Activated T-cell treated with anti-CD3 and anti-CD28 coated beads for 48 hours (primary cell): ENCODE measurements around the gene ZRANB1.

Experiments
- DNase-seq: peaks from one replicate; pipeline ENCODE4 v3.0.0-alpha.2; 2020; ENCODE audit warnings: low read depth

Gene ZRANB1

DNA sequence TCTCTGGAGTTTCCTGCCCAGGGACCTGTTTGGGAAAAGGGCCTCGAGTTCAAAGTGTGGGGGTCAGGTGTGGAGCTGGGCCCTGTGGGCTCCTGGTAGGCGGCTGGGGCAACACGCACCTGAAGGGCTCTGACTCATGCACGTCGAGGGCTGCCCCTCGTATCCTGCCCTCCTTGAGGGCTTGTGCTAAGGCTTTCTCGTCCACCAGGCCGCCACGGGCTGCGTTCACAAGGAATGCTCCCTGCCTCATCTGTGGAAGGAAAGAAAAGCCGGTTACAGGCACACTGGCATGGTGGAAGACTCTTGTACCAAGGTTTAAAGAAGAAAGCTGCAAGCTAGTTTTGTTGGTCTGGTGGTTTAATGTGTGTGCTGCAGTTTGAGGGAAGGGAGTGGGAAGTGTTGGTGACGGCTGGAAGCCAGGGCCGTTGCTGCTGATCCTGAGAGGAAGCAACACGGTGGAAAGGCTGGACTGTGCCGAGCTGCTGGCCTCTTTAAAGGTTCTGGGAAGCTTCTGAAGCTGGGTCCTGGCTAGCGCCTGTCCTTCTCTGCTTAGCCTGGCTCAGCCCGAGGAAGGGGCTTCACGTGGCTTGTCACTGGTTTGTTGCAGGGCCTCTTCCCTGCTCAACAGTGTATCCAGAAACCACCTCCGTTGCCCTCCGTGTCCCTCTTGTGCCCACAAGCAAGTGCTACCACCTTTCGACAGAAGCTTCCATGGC lies 52.0 kb downstream of the ZRANB1 start:
- DNase-seq: no peak

DNA sequence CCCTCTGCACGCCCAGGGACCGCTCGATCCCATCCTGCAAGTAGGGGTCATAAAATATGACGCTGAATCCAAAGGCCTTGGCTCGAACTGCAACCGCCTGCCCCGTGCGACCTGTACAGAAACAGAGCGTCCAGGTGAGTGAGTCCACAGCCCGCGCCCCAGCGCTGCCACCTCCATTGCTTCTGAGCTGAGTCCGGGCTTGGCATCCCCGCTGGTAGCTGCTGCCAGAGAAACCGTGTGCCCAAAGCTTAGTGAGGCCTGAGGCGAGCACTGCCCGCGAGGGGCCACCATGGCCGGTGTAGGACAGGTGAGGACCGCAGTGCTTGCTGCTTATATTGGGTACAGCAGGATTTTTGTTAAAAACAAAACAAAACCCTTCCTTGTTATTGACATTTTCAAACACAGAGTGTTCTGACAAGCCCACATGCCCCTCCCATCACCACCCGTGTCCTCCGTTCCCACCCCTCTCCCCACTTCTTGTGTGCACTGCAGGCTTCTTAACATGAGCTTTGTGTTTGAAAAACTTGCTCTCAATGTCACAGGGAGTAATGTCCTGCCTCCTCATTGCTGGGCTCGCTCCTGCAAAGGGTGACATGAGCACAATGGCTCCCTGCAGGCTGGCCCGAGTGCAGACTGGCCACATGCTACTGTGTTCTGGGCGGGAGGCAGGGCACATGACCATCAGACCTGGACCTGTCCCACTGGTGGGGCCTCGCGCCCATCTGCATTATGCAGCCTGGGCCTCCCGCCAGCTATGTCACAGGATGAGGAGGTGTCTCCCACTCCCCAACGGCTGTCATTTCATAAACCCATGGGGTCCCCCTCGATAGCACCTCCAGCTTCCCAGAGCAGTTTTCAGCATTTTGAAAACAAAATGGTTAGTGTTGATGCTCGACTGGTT lies 52.9 kb downstream of the ZRANB1 start:
- no peak for DNase-seq

DNA sequence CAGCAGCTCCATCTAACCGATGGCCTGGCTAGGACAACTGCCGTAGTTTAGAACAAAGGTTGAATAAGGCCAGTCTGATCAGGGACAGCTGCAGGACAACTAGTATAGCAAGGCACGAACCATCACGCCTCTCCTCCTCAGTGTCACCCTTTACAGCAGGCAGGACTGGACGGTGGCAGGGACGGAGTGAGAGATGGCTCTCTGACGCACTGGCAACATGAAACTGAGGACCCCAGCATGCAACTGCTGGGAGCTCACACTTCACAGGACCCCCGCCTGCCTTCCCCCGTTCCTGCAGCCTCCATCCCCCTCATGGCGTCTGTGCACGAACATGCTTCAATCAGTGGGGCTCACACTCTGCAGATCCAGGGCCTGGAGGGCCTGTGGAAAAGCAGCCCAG lies 53.7 kb downstream of the ZRANB1 start:
- no peak for DNase-seq

DNA sequence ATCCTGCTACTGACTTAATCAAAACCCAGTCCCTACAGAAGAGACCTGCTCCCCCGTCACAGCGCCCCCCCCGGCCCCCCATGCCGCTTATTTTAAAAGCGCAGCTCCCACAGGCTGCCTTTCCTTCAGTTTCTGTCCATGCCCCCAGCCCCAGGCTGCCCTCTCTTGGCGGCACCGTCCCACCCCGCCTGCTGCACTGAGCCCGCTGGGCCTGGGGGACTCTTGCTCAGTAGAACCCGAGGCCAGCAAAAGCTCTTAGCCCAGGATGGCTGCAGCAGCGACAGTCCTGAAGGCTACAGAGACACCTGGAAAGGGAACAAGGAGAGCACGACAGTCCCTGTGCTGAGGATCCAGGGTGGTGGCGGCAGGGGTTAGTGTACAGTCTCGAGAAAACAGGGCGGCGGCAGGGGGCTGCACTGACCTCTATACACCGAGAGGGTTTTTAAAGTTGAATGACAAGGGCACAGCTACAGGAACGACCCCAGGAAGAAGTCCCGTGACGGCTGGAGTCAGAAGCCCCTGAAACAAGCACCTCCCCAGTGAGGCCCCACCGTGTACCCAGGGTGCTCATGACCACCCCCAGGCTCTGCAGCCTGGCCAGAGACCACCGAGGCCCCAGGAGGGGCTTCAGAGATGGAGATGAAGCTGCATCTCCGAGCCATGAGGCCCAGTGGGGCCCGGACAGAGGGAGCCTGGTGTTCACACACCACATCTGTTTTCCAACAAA lies 54.4 kb downstream of the ZRANB1 start:
- no peak for DNase-seq

DNA sequence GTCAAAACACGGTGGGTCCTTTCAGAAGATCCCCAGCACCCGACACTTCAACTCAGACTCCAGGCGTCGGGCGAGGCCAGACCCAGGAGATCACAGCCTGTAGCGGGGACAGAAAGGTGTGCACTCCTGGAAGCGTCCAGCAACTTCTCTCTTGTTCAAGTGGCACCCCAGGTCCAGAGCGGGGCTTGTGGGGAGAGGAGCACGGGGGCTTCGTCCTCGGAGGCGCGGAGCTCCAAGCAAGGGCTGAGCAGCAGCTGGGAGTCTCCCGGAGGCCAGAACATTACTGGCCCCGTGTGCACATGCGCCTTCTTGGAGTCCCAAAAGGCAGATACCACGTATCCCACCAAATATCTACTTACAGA lies 54.9 kb downstream of the ZRANB1 start:
- DNase-seq: no peak

DNA sequence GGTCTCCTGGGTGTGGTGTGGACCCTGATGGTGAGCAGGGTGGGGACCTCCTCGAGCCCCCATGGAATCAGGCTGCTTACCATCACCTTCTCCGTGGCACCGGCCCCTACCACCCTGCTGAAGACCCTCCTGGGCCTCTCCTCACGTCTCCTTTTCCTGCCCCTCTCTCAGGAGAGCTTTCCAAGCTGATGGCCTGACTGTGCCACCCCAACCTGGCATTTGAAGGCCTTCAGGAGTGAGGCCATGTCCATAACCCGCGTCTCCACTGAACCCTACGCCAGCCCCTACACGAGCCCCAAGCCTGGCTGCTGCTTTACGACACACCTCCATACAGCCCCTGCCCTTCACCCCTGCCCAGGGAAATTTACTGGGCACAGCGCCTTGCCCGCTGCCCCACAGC lies 55.4 kb downstream of the ZRANB1 start:
- no peak for DNase-seq

DNA sequence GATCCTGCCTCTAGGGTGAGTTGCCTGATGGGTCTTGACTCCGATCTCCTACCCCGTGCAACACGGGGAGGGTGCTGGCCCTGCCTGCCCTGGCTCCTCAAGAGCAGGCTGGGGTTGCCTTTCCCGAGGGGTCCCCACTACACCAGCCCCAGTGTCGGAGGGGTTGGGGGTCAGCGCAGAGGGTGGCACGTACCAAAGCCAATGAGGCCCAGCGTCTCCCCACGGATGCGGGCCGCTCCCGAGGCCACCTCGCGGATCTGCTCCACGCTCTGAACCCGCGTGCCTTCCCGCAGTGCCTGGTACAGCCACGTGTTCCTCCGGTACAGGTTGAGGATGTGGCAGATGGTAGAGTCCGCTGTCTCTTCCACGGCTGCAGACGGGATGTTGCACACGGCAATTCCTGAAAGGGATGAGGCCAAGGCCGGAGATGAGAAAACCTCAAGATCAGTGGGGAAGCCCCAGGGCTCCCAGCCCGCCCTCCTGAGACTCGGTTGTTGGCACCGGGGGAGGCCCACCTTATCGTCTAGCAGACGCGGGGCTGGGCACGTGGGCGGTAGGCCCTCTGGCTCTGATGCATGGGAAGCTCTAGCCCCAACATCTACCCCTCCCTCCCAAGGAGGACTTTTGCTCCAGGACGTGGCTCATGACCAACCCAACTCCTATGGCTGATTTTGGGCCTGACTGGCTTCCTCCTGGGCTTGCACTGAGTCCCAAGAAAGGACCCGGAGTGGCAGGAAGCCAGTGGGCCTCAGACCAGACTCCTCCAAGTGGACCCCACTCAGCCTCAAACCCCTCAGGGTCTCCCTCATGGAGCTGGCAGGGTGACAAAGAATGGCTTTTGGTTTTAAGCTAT lies 56.1 kb downstream of the ZRANB1 start:
- DNase-seq: no peak

DNA sequence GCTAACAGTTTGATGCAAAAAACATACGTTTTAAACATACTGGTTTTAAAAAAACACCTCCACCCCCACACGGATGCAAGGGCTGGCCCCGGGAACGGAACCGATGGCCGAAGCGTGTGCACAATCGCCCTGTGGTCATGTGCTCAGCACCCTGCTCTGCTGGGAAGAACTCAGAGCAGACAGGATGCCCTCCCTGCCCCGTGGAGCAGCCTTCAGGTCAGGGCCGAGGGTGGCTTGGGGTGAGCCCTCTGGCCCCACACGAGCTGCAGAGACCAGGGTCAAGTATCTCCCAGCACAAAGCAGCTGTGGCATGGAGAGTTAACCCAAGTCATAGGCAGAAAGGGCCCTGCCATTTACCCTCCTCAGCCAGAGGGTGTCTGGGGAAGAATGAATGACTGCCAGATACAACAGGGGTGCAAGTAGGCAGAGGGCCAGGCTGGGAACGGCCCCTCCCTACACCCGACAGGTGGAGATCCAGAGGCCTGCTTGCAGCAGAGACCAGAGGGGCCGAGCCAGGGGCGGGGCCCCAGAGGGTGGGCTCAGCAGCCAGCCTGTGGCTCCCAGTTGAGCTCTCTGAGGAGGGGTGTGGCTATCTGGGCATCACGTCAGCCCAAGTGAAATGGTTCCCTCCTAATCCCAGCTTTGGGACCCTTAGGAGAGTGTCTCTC lies 56.8 kb downstream of the ZRANB1 start:
- DNase-seq: no peak

DNA sequence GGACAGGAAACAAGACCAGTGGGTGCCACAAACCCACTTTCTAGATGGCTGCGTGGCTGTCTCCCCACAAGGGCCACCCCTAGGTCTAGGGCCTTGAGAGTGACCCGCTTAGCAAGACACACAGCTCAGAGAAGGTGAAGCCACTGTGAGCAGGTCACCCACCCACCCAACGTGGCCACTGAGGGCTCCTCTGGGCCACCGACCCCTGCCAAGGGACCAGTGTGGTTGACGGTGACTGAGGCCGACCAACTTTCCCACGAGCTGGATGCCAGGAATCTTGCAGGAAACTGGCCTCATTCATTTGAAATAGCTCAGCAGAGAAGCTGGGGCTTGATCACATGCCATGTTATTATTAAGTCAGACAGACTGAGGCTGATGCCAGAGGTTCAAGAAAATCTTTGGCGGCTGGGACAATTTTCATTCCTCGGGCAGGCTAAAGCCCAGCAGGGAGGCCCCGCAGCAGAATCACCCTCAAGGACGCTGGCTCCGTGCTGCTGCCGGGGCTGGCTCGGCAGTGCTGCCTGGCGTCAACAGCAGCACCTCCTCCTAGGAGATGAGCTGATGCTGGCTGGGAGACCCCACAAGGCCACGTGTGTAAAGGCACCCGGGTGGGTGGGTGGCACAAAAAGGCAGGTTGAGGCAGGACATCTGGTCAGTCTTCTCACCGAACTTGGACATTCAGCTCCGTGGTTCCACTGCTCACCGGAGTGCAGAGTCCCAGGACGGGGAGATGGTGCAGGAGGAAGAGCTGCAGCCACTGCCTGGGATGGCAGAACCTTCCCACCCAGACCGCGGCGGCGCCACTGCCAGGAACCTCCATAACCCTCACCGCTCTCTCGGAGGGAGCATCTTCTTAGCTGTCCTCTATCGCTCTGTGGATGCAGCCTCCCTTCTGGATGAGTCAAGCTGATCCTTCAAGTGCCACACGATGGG lies 57.8 kb downstream of the ZRANB1 start:
- DNase-seq: no peak

DNA sequence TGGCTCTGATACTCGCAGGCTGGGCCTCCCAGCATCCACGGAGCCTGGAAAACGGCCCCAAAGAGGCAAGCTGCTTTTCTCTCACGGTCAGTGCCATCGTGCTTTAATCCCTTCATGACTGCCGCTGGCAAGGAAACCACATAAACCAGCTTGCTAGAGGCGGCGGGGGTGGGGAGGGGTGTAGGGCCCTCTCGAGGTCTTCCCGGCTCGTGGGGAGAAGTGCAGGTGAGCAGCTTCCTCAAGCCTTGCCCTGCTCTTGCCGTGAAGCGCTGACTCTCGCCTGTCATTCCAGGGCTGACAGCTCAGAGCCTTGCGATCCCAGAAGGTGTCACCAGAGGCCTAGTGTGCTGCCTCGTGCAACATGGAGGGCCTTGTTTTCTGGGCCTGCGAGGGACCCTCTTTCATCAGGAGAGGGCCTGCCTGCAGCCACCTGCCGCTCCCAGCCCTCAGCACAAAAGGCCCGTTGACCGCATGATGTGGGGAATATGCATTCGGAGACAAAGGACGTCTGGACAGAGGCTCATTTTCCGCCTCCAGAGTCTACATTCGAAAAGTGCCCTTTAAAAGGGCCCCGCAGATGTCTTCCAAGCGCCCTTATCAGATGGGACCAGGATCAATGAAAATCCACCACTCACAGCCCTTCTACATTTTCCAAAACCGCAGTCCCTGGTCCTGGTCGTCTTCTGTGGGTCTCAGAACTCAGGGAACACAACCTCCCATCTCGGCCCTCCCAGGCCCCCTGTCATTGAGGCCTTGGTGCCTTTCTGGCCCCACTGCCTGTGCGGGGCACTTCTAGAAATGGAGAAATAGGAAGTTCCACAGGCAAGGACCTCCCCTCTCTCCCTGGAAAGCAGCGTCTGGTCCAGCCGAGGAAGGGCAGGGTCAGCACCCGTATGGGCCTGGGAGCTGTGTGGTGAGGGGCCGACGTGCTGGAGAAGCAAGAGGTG lies 58.7 kb downstream of the ZRANB1 start:
- DNase-seq: no peak

DNA sequence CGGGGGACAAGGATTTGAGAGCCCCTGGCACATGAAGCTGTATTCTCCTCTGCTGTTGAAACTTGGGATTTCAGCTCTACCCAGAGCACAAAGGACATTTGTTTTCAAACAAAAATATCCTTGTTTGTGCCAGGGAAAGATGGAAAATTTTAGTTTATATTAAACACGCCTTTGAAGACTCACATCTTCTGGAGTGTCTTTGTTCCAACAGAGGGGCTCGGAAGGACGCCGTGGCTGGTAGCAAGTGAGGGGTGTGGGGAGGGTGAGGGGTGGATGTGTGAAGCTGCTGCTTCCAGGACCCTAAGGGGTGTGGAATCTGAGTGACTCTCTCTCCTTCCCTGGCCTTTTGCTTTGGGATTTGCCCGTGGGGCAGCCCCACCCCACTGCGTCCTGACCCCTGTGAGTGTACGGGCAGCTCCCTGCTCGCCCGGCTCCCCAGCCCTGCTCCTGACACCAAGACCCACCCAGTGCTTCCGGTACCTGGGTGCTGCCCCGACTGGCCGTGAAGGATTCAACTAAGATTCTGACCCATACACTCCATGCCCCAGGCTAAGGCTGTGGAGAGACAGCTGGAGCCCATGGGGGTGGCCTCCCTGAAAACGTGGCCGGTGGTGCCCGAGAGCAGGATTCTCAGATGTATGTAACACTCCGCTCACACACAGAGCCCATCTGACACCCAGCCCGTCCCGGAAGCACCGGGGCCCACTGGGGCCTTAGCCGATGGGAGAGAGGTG lies 59.6 kb downstream of the ZRANB1 start:
- no peak for DNase-seq

DNA sequence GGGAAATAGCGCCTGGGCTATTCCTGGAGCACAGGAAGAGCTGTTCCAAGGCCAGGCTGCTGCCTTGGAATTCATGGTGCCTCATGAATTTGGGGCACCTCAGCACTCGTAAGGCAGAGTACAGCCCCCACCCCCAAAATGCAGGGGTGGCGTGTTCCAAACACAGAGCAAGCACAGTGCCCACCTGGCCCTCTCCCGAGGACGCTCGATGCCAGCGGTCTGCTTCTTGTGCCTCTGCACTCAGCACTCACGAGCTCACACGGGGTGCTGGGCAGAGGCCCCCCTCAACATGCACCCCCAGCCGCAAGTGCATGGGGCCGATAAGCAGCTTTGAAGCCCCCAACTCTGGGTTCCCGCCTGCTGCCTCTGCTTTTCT lies 60.1 kb downstream of the ZRANB1 start:
- no peak for DNase-seq

DNA sequence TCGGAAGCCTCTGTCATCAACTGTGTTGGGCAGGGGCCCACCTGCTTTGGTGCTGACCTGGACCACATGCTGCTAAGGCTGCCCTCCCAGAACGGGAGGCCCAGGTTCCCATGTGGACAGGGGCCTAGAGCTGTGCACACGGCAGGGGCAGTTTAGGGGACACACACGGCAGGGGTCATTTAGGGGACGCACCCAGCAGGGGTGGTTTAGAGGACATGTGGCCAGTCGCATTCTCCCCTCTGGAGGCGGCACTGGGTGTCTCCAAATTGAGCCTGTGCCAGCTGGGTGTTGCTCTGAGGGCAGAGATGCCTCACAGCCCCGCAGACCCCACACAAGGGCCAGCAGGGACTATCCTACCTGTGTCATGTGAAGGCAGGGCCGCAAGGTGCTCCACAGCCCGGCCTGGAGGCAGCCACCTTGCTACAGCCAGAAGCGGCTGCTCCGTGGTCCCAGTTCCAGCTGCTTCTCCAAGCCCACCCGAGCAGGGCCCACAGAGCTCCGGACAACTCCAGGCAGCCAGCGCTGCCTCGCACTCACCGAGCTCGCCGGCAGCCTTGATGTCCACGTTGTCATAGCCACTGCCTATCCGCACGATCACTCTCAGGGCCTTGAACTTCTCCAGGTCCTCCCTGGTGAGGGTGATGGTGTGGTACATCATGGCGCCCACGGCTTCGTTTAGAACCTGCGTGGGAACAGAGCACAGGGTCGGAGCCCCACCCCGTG lies 60.7 kb downstream of the ZRANB1 start:
- DNase-seq: no peak

DNA sequence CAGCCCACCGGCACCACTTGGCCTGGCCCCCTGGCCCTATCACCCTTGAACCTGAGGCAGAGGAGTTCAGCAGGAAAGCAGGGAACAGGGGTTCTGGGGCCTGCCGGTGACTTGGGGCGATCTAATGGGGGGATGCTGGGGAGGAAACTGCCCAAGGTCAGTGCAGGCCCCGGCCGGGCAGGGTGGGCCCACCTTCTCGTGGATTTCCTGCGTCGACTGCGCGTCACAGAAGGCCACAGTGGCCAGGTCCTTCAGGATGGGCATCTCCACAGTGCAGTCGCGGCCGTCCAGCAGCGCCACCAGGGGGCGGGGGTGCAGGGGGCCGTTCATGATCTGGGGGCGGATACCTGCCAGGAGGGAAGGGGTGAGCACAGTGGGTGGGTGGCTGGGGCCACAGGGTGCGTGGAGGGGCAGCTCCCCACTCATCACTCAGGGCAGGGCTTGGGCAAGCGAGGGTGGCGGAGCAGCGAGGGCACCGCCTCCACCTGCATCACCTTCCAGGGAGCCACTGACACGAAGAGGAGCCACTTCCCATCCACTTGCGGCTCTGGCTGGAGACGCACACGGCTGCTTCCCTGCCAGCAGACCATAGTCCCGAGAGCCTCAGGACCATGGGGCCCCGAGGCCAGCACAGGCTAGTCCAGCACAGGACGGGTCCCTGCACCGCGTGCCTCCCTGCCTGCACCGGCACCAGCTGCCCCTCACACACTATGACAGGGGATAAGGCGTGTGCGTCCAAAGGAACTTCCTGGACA lies 61.4 kb downstream of the ZRANB1 start:
- no peak for DNase-seq

DNA sequence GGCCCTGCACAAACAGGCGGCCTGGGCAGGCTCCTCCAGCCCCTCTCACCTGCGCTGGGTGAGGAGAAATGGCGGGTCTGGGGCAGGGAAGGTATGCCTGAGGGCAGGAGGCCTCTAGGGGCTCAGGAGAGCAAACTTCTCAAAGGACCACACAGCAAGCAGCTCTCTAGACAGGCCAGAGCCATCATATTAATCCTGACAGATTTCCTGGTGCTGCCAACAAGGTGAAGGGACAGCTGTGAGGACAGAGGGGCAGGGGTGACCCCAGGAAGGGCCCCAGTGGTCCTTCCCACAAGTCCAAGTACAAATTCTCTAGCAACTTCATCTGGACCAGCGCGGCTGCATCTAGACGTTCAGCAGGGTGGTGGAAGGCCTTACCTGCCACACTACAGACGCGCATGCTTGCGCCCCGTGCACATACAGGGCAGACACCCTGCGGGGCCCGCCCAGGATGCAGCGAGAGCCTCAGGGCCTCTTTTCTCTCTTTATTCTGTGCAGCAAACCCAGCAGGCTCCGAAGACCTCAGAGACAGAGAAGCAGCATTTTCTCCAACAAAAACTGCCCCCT lies 62.1 kb downstream of the ZRANB1 start:
- DNase-seq: no peak

DNA sequence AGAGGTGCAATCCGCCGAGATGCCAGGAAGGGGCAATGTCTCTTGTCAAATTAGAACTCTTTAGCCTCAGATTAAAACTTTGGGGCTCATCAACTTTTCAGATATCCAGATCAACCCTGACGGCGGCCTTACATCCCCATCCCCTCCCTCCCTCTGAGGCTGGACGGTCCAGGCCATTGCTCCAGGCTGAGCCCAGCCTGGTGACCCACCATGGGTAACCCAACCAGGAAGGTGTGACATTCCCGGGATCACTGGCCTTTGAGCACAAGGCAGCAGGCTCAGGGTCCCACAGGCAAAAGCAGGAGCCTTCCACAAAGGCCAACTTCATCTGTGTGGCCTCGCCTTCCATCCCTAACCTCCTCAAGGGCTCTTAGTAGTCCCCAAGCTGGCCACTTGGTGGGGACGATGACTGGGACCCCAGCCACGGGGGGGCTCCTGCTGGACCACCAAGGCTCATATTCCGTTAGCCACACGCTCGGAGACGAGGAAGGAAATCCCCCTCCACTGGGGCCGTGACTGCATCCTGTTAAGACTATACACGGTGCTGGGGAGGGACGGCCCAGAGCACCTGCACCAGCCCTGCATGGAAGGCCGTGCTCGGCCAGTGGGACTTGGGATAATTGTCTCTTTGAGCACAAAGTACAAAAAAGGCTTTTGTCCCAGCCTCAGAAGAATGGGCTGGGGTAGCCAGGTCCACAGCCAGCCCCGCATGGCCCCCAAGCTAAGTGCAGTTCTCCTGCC lies 62.8 kb downstream of the ZRANB1 start:
- no peak for DNase-seq
